ENCODE data around the gene MRPL20.

The MRPL20 gene

GRCh38 chr1:1391225-1391624, 15.9 kb downstream of the MRPL20 start:
- H3K79me2 ChIP-seq (ENCODE audit: control insufficient read depth, insufficient read depth, low read length, poor library complexity): no peaks in the 10 kb centered on the region
- no CpG with 5 or more reads among the region's 12 CpGs for WGBS (ENCODE audit: extremely low coverage, insufficient coverage, insufficient read length)
- H2AK5ac ChIP-seq (ENCODE audit: low read length): no peak overlapping the region
- no peak overlapping the region for H2BK120ac ChIP-seq (ENCODE audit: insufficient read depth, low read length, poor library complexity)
- H4K12ac ChIP-seq (ENCODE audit: low read depth, low read length): no peak overlapping the region
- no peak overlapping the region for H4K8ac ChIP-seq (ENCODE audit: low read depth, low read length)
- no peaks in the 10 kb centered on the region for H3K79me1 ChIP-seq (ENCODE audit: low read length)
- no peak overlapping the region for H3K23ac ChIP-seq (ENCODE audit: low read length)
- H3K36me3 ChIP-seq (ENCODE audit: control insufficient read depth in 1 of 2, insufficient read depth in 2 of 2, low read length in 2 of 2): peaks cover 79 to 88% of the 10 kb centered on the region in 2 experiments
- no peak overlapping the region for H3K4me2 ChIP-seq (ENCODE audit: low read length)
- H3K27me3 ChIP-seq (ENCODE audit: insufficient read depth, low read length): no peaks in the 10 kb centered on the region
- no peak for DNase-seq
- no peak overlapping the region for H2BK5ac ChIP-seq (ENCODE audit: low read depth, low read length, poor library complexity)
- no peaks in the 10 kb centered on the region for H3K9me3 ChIP-seq (ENCODE audit: insufficient read depth, low read depth, low read length)
- no peaks in the 10 kb centered on the region for H3K4me1 ChIP-seq (ENCODE audit: control insufficient read depth in 1 of 2, insufficient read depth in 2 of 2, low read length in 2 of 2)
- no peak overlapping the region for H2BK12ac ChIP-seq (ENCODE audit: low read length)
- H4K91ac ChIP-seq (ENCODE audit: low read depth, low read length): no peak overlapping the region
- no peak overlapping the region for H3K14ac ChIP-seq (ENCODE audit: low read length)
- no peak overlapping the region for H3K4me3 ChIP-seq (ENCODE audit: low read depth, low read length)
- H3K27ac ChIP-seq (ENCODE audit: low read depth, low read length): no peak overlapping the region
- no peak overlapping the region for H3K4ac ChIP-seq (ENCODE audit: low read depth, low read length)
- no peak overlapping the region for H2AFZ ChIP-seq (ENCODE audit: insufficient read depth, low read length, poor library complexity)
- no peak overlapping the region for H3K18ac ChIP-seq (ENCODE audit: low read length)
- H3K9ac ChIP-seq (ENCODE audit: low read length): no peak overlapping the region

- Histone ChIP-seq H4K12ac (ENCODE audit: low read depth, low read length) (no peak overlapping the region), H2BK5ac (ENCODE audit: low read depth, low read length, poor library complexity) (no peak overlapping the region), H3K9me3 (ENCODE audit: insufficient read depth, low read depth, low read length) (no peaks in the 10 kb centered on the region), H3K27ac (ENCODE audit: low read depth, low read length) (no peak overlapping the region), H3K9ac (ENCODE audit: low read length) (no peak overlapping the region), H3K14ac (ENCODE audit: low read length) (no peak overlapping the region), H3K79me1 (ENCODE audit: low read length) (no peaks in the 10 kb centered on the region), H3K27me3 (ENCODE audit: insufficient read depth, low read length) (no peaks in the 10 kb centered on the region), H3K18ac (ENCODE audit: low read length) (no peak overlapping the region), H2BK120ac (ENCODE audit: insufficient read depth, low read length, poor library complexity) (no peak overlapping the region), H3K4me1 (ENCODE audit: control insufficient read depth in 1 of 2, insufficient read depth in 2 of 2, low read length in 2 of 2) (no peaks in the 10 kb centered on the region), H2AFZ (ENCODE audit: insufficient read depth, low read length, poor library complexity) (no peak overlapping the region), H2BK12ac (ENCODE audit: low read length) (no peak overlapping the region), H3K4me3 (ENCODE audit: low read depth, low read length) (no peak overlapping the region), H3K23ac (ENCODE audit: low read length) (no peak overlapping the region), H4K91ac (ENCODE audit: low read depth, low read length) (no peak overlapping the region), H3K4me2 (ENCODE audit: low read length) (no peak overlapping the region), H3K36me3 (ENCODE audit: control insufficient read depth in 1 of 2, insufficient read depth in 2 of 2, low read length in 2 of 2) (peaks cover 82 to 92% of the 10 kb centered on the region in 2 experiments), H3K4ac (ENCODE audit: low read depth, low read length) (no peak overlapping the region), H4K8ac (ENCODE audit: low read depth, low read length) (no peak overlapping the region), H2AK5ac (ENCODE audit: low read length) (no peak overlapping the region), H3K79me2 (ENCODE audit: control insufficient read depth, insufficient read depth, low read length, poor library complexity) (no peaks in the 10 kb centered on the region)
- no peak for DNase-seq
- WGBS (ENCODE audit: extremely low coverage, insufficient coverage, insufficient read length): no CpG with 5 or more reads among the region's 12 CpGs
Observed at GRCh38 chr1:1390675-1391074, 16.4 kb downstream of the MRPL20 start.

- H3K79me1 ChIP-seq (ENCODE audit: low read length): no peaks in the 10 kb centered on the region
- H2BK5ac ChIP-seq (ENCODE audit: low read depth, low read length, poor library complexity): no peak overlapping the region
- H2AK5ac ChIP-seq (ENCODE audit: low read length): no peak overlapping the region
- H3K9me3 ChIP-seq (ENCODE audit: insufficient read depth, low read depth, low read length): peaks cover 3% of the 10 kb centered on the region
- DNase-seq: no peak
- no peak overlapping the region for H3K18ac ChIP-seq (ENCODE audit: low read length)
- no peak overlapping the region for H2BK12ac ChIP-seq (ENCODE audit: low read length)
- no peak overlapping the region for H2BK120ac ChIP-seq (ENCODE audit: insufficient read depth, low read length, poor library complexity)
- peaks cover 65 to 78% of the 10 kb centered on the region in 2 experiments for H3K36me3 ChIP-seq (ENCODE audit: control insufficient read depth in 1 of 2, insufficient read depth in 2 of 2, low read length in 2 of 2)
- H4K12ac ChIP-seq (ENCODE audit: low read depth, low read length): no peak overlapping the region
- H3K79me2 ChIP-seq (ENCODE audit: control insufficient read depth, insufficient read depth, low read length, poor library complexity): no peaks in the 10 kb centered on the region
- H3K4me2 ChIP-seq (ENCODE audit: low read length): no peak overlapping the region
- no peaks in the 10 kb centered on the region for H3K4me1 ChIP-seq (ENCODE audit: control insufficient read depth in 1 of 2, insufficient read depth in 2 of 2, low read length in 2 of 2)
- H2AFZ ChIP-seq (ENCODE audit: insufficient read depth, low read length, poor library complexity): no peak overlapping the region
- no peak overlapping the region for H3K4ac ChIP-seq (ENCODE audit: low read depth, low read length)
- H3K27me3 ChIP-seq (ENCODE audit: insufficient read depth, low read length): no peaks in the 10 kb centered on the region
- H3K9ac ChIP-seq (ENCODE audit: low read length): no peak overlapping the region
- no peak overlapping the region for H3K23ac ChIP-seq (ENCODE audit: low read length)
- no peak overlapping the region for H3K14ac ChIP-seq (ENCODE audit: low read length)
- no peak overlapping the region for H3K27ac ChIP-seq (ENCODE audit: low read depth, low read length)
- no CpG with 5 or more reads among the region's 16 CpGs for WGBS (ENCODE audit: extremely low coverage, insufficient coverage, insufficient read length)
- no peak overlapping the region for H4K8ac ChIP-seq (ENCODE audit: low read depth, low read length)
- H4K91ac ChIP-seq (ENCODE audit: low read depth, low read length): no peak overlapping the region
- no peak overlapping the region for H3K4me3 ChIP-seq (ENCODE audit: low read depth, low read length)
Observed at GRCh38 chr1:1388078-1388472, 19.0 kb downstream of the MRPL20 start.

- Histone ChIP-seq H3K36me3 (ENCODE audit: control insufficient read depth in 1 of 2, insufficient read depth in 2 of 2, low read length in 2 of 2) (peaks cover 59 to 72% of the 10 kb centered on the region in 2 experiments), H3K4me1 (ENCODE audit: control insufficient read depth in 1 of 2, insufficient read depth in 2 of 2, low read length in 2 of 2) (no peaks in the 10 kb centered on the region), H3K4me3 (ENCODE audit: low read depth, low read length) (no peak overlapping the region), H2BK12ac (ENCODE audit: low read length) (no peak overlapping the region), H3K4ac (ENCODE audit: low read depth, low read length) (no peak overlapping the region), H4K8ac (ENCODE audit: low read depth, low read length) (no peak overlapping the region), H2AFZ (ENCODE audit: insufficient read depth, low read length, poor library complexity) (no peak overlapping the region), H3K9me3 (ENCODE audit: insufficient read depth, low read depth, low read length) (peaks cover 3% of the 10 kb centered on the region), H3K4me2 (ENCODE audit: low read length) (no peak overlapping the region), H3K18ac (ENCODE audit: low read length) (no peak overlapping the region), H4K91ac (ENCODE audit: low read depth, low read length) (no peak overlapping the region), H3K79me1 (ENCODE audit: low read length) (no peaks in the 10 kb centered on the region), H3K23ac (ENCODE audit: low read length) (no peak overlapping the region), H2BK120ac (ENCODE audit: insufficient read depth, low read length, poor library complexity) (no peak overlapping the region), H4K12ac (ENCODE audit: low read depth, low read length) (no peak overlapping the region), H3K14ac (ENCODE audit: low read length) (no peak overlapping the region), H3K9ac (ENCODE audit: low read length) (no peak overlapping the region), H3K27ac (ENCODE audit: low read depth, low read length) (no peak overlapping the region), H3K79me2 (ENCODE audit: control insufficient read depth, insufficient read depth, low read length, poor library complexity) (no peaks in the 10 kb centered on the region), H2AK5ac (ENCODE audit: low read length) (no peak overlapping the region), H3K27me3 (ENCODE audit: insufficient read depth, low read length) (no peaks in the 10 kb centered on the region), H2BK5ac (ENCODE audit: low read depth, low read length, poor library complexity) (no peak overlapping the region)
- no CpG with 5 or more reads among the region's 50 CpGs for WGBS (ENCODE audit: extremely low coverage, insufficient coverage, insufficient read length)
- no peak for DNase-seq
Observed at GRCh38 chr1:1387098-1388077, 19.7 kb downstream of the MRPL20 start.

Data from trophoblast cell (in vitro differentiated cells and primary cell).